Neural cell (in vitro differentiated cells): ENCODE data around the gene PRRX2.

Experiments
- POLR2AphosphoS5 ChIP-seq: IDR thresholded peaks from 2 replicates; pipeline ENCODE4 v1.6.1; 2012
- TF ChIP-seq, protein P1 (sequence below): fragments of 450-650 bp; IDR thresholded peaks from 2 replicates; pipeline ENCODE4 v1.5.1; 2014; ENCODE audit warnings: antibody characterized with exemption, mild to moderate bottlenecking, moderate library complexity; ENCODE audit not compliant: poor library complexity, severe bottlenecking
- TF ChIP-seq, protein P2 (sequence below): IDR thresholded peaks from 2 replicates; pipeline ENCODE4 v1.6.1; 2012; ENCODE audit warnings: borderline replicate concordance

- TF ChIP-seq, protein P1, sequence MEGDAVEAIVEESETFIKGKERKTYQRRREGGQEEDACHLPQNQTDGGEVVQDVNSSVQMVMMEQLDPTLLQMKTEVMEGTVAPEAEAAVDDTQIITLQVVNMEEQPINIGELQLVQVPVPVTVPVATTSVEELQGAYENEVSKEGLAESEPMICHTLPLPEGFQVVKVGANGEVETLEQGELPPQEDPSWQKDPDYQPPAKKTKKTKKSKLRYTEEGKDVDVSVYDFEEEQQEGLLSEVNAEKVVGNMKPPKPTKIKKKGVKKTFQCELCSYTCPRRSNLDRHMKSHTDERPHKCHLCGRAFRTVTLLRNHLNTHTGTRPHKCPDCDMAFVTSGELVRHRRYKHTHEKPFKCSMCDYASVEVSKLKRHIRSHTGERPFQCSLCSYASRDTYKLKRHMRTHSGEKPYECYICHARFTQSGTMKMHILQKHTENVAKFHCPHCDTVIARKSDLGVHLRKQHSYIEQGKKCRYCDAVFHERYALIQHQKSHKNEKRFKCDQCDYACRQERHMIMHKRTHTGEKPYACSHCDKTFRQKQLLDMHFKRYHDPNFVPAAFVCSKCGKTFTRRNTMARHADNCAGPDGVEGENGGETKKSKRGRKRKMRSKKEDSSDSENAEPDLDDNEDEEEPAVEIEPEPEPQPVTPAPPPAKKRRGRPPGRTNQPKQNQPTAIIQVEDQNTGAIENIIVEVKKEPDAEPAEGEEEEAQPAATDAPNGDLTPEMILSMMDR = no peak
- no peak for TF ChIP-seq POLR2AphosphoS5
- TF ChIP-seq, protein P2, sequence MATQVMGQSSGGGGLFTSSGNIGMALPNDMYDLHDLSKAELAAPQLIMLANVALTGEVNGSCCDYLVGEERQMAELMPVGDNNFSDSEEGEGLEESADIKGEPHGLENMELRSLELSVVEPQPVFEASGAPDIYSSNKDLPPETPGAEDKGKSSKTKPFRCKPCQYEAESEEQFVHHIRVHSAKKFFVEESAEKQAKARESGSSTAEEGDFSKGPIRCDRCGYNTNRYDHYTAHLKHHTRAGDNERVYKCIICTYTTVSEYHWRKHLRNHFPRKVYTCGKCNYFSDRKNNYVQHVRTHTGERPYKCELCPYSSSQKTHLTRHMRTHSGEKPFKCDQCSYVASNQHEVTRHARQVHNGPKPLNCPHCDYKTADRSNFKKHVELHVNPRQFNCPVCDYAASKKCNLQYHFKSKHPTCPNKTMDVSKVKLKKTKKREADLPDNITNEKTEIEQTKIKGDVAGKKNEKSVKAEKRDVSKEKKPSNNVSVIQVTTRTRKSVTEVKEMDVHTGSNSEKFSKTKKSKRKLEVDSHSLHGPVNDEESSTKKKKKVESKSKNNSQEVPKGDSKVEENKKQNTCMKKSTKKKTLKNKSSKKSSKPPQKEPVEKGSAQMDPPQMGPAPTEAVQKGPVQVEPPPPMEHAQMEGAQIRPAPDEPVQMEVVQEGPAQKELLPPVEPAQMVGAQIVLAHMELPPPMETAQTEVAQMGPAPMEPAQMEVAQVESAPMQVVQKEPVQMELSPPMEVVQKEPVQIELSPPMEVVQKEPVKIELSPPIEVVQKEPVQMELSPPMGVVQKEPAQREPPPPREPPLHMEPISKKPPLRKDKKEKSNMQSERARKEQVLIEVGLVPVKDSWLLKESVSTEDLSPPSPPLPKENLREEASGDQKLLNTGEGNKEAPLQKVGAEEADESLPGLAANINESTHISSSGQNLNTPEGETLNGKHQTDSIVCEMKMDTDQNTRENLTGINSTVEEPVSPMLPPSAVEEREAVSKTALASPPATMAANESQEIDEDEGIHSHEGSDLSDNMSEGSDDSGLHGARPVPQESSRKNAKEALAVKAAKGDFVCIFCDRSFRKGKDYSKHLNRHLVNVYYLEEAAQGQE = no peak
Measured at GRCh38 chr9:129667850-129668249, 2.4 kb downstream of the PRRX2 start.
